SK-N-DZ (cell line): ENCODE results near the gene STAT5B. TPM values are rescaled to one million over a fixed set of nuclear protein-coding genes. Genes with fewer than 3 reads are reported as not detected.
A peak's percentile ranks its signal among the peaks of the same experiment; 100 is the strongest.
"Not testable (repeated sequence)": the region's sequence is repeated elsewhere in the genome, so short reads cannot be mapped to it uniquely, and the experiment has no call there.

Experiments used
- DNase-seq: peaks from one replicate; pipeline ENCODE4 v3.0.0-alpha.2; 2015; ENCODE audit warnings: low spot score
- polyA plus RNA-seq, 2 experiments: library from polyadenylated mRNA; depleted of rRNA; stranded (reverse); fragments of >200 nt; gene quantifications; 2 replicates each; pipeline ENCODE4 v1.2.3, GENCODE V29; 2014

STAT5B gene
- 25.5 and 36.7 TPM in 2 replicates for polyA plus RNA-seq (2014; cell fraction: cytosol; rRNA removed)
- polyA plus RNA-seq (2014; cell fraction: nucleus; rRNA removed) = 72.8 and 97.3 TPM in 2 replicates

DNA sequence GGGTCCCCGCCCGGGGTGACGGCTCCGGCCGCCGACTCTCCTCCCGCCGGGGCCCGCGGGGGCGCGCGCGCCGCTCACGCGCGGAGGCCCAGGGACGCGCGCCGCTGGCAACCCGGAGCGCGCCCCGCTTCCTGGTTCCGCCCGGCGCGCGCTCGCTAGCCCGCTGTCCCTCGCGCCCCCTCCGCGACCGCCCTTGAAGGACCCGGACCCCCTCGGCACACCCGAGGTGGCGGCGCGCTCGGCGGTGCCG lies at the start of gene STAT5B:
Gene STAT5B, minus strand, starts transcription at position 33 of the 250 bp plus-strand sequence. CDS start 44,264 bp downstream, outside the sequence.
- DNase-seq = peak; percentile 47

DNA sequence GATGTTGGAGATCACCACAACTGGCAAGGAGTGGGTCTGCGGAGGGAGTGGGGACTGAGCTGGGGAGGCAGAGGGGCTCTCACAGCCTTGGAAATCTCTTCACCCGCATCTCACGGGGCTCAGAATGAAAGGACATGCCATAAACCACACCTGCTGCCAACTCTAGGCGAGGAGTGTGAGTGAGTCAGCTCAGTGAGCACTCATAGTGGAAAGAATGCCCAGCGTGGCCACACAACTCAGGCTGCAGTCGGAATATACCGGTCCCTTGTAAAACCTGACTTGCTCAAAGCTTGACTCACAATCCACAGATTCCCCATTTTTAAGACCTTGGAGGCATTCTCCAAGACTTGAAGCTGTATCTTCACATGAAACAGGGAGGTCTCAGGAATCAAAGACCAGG lies 48.8 kb upstream of the STAT5B start:
- DNase-seq = no peak

DNA sequence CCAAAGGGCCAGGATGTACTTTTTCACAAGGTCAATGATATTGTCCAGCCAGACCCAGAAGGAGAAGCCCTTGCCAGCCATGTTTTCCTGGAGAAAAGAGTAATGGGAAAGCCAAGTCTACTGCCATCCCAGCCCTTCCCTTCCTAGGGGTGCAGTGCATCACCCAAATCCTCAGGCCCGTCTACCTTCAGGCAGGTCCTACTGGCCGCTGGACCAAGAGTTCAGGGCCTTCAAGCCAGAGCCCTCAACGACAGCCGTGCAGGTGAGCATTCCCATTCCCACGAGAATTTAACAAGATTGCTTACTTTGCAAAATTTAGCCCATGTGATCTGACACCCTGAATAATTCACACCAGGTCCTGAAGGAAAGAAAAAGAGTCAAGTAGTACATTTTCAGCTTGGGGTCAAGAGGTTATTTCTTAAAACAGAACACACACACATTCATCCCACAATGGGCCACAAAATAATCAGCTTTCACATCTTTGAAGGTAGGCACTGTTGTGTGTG lies 47.1 kb upstream of the STAT5B start:
- DNase-seq = no peak

DNA sequence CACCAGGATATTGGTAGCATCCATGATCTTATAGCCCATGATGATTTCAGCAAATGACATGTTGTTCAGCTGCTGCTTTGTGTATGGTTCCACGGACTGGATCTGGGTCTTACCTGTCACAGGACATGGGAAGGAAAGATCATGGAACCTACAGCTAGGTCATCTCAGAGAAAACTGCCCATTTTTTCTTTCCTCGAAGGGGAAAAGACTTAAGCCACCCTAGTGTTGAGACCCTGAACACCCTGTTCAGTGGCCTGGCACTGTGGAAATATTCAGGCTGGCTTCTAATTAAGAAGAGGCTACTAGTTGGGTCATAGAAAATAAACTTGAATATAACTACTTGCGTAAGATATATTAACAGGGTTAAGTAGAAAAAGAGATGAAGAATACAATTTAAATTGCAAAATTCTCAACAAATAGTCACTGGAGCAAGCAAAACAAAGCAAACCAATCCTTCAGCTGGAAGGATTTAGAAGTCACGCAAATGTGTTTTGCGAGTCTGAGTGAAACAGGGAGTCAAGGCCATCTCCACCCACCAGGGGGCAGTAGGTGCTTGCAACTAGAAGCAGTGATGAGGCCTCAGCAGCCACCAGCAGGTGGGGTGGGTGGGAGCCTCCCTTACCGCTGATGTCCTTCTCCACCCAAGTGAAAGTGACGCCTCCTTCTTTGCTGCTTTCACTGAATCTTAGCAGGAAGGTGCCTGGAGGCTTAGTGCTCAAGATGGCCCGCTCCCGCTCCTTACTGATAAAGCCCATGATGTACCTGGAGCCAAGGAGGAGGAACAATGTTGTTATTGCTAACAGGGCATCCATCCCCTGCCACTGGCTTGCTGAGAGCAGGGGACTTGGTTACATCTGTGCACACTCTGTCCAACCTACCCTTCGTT lies 46.4 kb upstream of the STAT5B start:
- DNase-seq = peak; percentile 91

DNA sequence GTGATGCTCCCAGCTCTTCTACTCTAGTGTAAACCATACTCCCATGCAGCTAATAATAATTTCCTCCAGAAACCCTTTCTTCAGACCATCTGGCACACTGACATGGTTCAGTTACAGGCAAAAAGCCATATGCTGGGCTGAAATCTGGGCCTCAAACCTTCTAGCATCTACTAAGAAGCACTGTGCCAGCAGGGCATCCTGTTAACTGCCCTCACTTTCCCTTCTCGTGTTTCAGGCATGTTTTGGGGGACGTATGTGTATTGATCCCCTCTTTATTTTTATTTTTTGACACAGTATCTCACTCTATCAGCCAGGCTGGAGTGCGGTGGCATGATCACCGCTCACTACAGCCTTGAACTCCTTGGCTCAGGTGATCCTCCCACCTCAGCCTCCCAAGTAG lies 45.4 kb upstream of the STAT5B start:
- no peak for DNase-seq

DNA sequence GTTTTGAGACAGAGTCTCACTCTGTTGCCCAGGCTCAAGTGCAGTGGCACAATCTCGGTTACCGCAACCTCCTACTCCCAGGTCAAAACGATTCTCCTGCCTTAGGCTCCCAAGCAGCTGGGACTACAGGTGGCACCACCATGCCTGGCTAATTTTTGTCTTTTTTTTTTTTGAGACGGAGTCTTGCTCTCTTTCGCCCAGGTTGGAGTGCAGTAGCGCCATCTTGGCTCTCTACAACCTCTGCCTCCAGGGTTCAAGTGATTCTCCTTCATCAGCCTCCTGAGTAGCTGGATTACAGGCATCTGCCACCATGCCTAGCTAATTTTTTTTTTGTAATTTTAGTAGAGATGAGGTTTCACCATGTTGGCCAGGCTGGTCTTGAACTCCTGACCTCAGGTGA lies 41.8 kb upstream of the STAT5B start:
- DNase-seq = not testable (repeated sequence)

DNA sequence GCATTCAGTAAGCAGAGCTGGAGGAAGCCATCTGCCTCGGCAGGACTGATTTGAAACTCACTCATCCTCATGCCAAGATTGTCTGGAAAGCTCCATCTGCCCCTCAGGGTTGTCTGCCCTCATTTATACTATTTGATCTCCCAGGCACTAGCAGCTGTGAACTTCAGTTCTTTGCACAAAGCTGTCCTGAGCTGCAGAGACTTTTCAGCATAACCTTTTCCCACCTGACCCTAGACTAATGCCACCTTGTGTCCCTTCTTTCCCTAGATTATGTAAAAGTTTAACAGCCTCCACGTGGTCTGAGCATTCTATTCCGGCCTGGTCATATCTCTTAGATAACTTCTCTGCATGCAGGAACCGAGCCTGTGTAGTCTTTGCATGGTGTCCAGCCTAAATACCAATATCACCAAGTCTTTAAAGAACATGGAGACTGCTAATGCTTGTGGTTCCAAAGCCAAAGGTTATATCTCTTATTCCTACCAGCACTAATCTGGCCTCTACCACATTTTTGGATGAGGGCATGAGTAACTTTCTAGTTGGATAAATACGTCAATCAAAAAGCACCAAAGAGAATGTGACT lies 41.2 kb upstream of the STAT5B start:
- DNase-seq = no peak

DNA sequence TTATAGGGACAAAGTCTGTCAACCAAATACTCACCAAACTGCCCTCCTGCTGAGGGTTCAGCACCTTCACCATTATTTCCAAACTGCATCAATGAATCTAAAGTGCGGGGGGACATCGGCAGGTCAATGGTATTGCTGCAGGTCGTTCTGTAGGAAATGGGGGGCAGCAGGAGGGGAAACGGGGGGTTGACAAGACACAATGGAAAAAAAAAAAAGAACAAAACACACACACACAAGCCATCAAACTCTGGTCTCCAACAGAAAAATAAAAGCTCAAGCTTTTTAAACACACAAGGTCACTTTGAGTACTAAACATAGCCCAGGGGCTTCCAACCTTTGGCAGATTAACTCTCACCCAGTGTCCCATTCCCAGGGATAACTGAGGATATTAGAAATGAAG lies 40.6 kb upstream of the STAT5B start:
- no peak for DNase-seq

DNA sequence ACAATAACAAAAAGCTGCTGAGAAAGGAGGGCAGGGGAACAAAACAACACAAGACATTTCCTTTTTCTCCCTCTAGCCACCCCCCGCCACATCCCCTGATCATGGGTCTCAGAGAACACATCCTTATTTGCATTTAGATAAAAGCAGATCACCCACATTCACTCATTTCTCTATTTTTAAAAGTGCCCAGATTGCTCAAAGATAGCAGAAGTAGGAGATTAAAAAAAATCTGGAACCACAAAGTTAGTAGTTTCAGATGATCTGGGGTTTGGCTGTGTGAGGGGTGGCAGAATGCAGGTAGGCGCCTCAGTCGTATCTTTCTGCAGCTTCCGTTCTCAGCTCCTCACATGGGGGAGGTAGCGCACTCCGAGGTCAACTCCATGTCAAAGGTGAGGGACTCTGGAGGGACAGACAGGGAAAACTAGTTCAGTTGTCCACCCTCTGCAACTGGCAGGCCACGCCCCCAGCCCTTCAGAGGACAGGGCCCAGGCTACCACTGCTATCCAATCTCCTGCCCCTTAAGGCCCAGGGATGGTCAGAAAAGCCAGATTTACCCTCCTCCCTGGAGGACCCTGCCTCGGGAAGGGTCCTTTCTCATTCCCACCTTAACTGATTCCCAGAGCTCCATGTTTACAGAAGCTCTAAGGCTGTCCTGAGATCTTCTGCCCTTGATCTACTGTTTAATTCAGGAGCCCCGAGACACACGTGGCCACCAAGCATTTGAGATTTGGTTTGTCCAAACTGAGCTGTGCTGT lies 39.4 kb upstream of the STAT5B start:
- DNase-seq = no peak

DNA sequence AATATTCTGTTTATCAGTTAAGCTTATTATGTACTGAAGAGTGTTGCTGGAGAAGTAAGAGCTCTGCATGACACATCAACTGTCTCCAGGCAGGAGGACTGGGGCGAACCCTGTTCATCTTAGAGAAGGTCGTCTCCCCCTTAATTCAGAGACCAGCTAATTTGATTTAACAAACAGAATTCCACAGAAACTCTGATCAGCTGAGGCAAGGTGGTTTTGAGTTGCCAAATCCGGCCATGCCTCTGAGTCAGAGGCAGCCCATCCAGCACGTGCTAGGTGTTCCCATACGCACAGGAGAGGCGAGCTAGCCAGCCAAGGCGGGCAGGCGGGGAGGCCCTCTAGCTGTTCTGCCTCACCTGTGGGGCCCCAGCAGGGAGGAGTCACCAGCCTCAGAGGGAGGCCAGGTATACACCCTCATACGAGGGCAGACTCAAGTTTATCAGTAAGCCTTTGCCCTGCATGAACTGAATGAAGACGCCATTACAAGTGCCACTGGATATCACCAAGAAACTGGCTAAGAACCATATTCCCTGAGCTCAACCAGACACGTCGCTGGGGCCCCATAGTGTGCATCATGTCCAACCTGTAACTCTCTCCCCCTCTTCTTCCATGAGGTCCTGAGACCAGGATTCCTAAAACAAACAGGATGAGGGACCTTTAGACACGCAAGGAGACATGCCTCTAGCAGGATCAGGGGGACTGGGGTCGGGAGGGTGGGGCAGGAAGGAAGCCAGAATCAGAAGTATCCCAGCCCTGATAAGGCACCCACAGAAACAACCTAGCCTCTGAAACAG lies 37.8 kb upstream of the STAT5B start:
- no peak for DNase-seq

DNA sequence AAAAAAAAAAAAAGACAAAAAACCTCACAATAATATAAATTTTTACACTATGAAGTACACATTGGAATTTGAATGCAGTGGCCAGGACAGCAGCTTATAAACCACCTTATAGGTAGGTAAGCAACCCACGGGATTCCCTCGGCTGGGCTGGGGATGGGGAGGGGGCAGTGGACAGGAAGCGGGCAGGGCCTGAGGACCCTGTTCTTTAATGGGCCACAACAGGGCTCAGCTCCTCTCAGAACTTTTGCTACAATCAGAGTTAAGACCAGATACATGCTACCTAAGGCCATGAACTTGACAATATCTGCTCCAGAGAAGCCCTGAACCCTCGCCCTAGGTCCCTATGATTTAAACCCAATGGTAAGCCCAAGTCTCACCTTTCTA lies 37.2 kb upstream of the STAT5B start:
- DNase-seq = no peak

DNA sequence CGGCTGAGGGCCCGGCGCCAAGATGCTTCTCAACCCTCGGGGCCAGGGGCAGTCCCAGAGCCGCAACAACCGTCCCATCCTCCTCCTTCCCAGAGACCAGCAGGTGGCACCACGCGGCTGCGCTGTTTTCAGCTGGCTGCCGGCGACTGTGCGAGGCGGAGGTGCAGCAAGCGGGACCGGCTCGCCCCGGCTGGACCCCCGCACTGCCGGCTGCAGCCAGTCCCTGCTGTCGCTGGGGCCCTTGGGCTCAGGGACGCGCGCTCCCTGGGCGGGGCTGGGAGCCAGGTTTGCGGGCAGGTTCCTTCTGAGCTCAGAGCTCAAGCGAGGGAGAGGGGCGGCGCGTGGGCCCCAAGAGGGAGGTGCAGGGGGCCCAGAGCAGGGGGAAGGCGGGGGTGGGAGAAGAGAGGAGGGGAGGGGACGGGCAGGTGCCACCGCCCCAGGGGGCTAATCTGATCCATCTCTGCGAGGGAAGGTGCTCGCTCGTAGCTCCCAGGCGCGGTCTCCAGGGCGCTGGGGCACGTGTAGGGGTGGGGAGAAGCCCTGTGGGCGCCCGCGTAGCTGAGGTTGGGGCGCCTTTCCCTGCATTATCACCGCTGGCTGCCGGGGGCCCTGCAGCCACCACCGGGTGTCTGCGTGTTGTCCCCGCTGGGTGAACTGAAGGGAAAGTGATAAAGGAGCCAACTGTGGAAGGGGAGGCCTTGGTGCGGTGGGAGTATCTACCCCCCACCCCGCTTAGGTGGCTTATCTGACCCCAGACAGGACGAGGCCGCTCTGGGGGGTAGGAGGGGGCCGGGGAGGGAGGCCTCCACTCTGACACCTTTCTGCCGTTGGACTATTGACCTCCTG lies 36.3 kb upstream of the STAT5B start:
- DNase-seq = peak; percentile 92

DNA sequence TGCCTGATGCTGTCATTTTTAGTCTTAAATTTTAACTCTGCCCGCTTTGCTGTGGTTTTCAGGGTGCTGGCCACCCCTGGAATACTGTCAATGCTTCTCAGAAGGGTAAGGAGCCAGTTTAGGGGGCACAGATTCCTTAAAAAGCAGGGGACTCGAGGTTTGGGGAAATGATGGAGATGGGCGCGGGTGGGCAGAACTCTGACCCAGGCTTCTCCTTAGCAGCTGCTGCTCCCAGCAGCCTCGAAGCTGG lies 35.8 kb upstream of the STAT5B start:
- DNase-seq = no peak

DNA sequence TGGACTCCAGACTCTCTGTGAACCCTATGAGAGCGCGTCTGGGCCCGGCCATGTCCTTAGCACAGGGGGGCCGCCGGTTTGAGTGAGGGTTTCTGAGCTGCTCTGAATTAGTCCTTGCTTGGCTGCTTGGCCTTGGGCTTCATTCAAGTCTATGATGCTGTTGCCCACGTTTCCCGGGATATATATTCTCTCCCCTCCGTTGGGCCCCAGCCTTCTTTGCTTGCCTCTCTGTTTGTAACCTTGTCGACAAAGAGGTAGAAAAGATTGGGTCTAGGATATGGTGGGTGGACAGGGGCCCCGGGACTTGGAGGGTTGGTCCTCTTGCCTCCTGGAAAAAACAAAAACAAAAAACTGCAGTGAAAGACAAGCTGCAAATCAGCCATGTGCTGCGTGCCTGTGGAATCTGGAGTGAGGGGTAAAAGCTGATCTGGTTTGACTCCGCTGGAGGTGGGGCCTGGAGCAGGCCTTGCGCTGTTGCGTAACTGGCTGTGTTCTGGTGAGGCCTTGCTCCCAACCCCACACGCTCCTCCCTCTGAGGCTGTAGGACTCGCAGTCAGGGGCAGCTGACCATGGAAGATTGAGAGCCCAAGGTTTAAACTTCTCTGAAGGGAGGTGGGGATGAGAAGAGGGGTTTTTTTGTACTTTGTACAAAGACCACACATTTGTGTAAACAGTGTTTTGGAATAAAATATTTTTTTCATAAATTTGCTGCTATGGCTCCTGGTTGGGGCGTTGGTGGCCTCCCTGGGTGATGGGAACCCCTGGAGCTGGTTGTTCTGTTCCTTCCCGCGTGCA lies 35.2 kb upstream of the STAT5B start:
- peak; percentile 95 for DNase-seq

DNA sequence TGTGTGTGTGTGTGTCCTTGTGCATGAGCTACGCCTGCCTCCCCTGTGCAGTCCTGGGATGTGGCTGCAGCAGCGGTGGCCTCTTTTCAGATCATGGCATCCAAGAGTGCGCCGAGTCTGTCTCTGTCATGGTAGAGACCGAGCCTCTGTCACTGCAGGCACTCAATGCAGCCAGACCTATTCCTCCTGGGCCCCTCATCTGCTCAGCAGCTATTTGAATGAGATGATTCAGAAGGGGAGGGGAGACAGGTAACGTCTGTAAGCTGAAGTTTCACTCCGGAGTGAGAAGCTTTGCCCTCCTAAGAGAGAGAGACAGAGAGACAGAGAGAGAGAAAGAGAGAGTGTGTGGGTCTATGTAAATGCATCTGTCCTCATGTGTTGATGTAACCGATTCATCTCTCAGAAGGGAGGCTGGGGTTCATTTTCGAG lies 34.6 kb upstream of the STAT5B start:
- DNase-seq = no peak

DNA sequence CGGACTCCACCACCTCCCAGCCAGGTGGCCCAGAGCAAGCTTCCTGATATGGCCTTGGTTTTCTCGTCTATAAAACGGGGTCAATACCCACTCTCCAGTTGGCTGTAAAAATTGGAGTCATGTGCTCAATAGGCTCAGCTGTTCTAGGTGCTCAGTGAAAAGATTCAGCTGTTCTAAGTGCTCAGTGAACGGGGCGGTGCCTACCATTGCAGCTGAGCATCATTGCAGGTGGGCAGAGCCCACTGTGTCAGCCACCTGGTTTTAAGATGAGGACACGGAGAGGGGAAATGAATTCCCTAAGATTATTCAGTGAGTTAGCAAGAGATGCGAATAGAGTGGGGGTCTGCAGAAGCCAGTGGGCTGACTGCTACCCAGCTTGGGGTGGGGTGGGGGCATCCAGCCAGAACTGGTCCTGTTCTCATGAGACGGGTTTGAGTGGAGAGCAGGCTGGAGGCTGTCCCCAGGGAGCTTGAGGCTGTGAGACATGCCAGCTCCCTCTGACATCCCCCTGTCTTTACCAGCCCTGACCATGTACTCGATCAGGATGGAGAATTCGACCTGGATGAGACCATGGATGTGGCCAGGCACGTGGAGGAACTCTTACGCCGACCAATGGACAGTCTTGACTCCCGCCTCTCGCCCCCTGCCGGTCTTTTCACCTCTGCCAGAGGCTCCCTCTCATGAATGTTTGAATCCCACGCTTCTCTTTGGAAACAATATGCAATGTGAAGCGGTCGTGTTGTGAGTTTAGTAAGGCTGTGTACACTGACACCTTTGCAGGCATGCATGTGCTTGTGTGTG lies 34.0 kb upstream of the STAT5B start:
- DNase-seq = peak; percentile 55

DNA sequence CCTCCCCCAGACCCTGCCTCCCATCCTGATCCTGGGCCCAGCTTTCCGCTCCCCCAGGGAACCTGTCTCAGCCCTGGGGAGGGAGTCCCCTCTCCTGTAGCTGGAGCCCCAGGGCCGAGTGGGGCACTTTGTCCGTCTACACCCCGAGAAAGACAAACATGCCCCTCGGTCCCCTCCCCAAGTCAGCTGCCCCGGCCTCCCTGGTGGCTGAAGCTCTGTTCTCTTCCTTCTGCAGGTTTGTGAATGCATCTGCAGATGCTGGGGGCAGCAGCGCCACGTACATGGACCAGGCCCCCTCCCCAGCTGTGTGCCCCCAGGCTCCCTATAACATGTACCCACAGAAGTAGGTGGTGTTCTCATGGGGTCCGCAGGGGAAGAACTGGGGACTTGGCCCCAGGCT lies 33.0 kb upstream of the STAT5B start:
- DNase-seq = no peak

DNA sequence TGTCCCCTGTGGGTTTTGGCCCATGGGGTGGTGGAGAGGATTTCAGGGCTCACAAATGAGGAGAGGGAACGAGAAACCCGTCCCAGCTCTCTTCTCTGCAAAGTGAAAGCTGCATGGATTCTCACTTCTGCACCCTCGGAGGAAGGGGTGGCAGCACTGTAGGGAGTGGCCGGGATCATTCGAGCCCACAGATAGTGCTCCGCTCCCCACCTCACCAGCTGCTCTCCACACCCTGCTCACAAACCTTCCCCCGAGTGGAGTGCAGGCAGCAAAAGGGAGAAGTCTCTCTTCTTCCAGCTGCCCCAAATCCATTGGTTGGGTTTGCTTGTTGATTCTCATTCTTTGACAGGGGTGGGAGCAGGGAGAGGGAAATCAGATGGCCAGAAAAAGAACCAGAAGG lies 32.3 kb upstream of the STAT5B start:
- no peak for DNase-seq

DNA sequence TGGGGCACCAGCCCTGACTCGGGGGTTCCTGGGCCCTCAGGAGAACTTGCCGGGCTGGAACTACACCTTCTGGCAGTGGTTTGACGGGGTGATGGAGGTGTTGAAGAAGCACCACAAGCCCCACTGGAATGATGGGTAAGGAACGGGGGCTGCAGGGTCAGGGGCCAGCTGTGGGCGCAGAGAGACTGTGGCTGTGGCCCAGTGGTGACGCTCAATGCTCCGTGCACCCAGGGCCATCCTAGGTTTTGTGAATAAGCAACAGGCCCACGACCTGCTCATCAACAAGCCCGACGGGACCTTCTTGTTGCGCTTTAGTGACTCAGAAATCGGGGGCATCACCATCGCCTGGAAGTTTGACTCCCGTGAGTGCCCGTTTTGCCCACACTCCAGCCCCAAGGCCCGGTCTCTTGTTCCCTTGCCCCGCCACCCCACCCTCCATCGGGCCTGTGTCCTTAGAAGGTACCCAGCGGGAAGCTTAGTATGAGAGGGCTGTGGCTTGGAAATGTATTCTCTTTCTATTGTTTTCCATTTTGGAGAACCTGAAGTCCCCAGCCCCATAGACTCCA lies 31.3 kb upstream of the STAT5B start:
- DNase-seq = no peak
